D341Med (cell line): ENCODE measurements around the gene HESX1.

Experiments used
- DNase-seq: peaks from one replicate; pipeline ENCODE4 v3.0.0; 2012; ENCODE audit warnings: low spot score

The HESX1 gene

DNA sequence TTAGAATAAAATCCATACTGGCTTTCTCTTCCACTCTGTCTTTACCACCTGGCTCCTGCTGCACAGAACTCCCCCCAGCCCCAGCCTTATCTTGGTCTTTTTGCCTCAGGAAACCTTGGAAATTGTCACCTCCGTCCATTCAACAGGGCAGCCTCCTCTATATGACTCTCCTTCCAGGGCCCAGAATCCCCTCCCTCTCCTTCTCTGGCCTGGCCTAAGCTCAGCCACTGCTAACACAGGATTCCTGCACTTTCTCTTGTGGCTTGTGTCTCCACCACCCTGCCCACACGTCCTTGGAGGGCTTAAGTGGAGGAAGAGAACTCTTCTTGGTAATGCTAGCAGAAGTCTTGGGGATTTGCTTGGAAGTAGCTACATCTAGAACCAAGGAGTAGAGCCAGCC, 33.1 kb downstream of the HESX1 start:
- DNase-seq, result no peak

DNA sequence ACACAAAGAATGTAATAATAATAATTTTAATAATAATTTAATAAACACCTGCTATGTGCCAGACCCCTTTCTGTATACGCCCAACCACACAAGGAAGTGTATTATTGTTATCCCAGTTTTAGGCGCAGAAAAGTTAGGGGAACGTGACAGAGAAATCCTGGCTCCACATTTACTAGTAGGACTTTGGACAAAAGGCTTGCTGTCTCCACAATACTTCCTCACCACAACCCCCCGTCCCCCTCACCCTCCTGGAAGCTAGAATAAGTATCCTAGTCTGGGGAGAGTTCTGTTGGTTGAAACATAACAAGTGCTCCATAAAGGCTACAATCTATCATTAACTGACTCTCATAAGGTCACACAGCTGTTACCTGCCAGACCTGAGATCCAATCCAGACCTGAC, 34.1 kb downstream of the HESX1 start:
- DNase-seq, result no peak

DNA sequence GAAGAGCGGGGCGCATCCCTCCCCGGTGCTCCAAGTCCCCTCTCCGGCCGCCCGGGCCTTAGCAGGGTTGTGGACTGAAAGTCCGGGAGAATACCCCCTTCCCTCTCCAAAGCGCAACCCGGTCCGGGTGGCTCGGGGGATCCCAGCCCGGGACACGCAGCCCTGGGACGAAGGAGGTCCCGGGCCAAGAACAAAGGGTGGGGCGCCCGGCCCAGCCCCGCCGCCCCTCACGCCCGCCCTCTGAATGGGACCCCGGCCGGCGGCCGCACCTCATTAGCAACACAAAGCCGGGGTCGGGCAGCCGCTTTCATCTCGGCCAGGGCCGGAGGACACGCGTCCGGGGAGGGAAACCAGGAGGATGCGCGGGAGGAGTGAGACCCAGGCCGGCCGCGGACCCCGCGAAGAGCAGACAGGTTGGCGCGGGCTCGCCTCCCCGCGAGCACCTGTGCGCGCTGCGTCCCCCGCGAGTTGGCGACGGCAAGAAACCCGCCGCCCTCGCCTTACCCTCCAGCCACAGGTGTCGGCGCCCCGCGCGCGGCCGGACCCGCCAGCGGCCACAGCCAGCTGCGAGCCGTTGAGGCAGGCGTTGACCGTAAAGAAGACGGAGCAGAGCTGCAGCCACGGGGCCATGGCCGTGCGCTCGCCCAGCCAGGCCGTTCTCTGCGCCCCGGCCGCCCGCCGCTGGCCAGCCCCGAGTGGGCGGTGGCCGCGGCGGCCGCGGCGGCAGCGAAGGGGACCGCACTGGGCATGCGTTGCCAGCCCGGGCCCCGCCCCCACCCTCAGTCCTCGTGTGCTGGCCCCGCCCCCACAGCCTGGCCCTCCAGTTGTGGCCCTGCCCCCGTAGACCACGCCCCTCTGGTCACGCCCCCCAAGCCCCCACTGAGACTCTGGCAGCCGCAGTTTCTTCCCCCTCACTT, 34.9 kb downstream of the HESX1 start, which contains the start of gene IL17RD:
TSS of gene IL17RD (minus strand) at position 697 of the 917 bp plus-strand sequence. CDS start at position 630, 67 bp downstream.
- DNase-seq, result peak; percentile 94

DNA sequence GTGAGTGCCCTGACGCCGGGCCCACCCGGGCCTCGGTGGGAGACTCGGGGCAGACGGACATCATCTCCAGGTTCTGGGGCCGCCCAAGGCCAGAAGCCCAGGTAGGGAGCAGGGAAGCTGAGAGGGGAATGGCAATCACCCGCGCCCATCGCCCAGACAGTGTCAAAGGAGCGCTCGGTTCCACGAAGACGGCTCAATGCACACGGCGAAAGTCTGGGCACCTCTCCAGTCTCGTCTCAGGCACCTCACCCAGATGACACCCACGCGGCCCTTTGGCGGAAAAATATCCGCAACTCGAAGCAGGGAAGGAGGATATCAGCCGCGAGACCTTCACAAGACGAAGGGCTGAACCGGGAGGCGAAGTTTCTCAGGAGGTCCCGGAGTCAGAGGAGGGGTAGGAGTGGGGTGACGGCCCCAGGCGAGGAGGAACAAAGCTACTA, 35.5 kb downstream of the HESX1 start:
- no peak for DNase-seq

DNA sequence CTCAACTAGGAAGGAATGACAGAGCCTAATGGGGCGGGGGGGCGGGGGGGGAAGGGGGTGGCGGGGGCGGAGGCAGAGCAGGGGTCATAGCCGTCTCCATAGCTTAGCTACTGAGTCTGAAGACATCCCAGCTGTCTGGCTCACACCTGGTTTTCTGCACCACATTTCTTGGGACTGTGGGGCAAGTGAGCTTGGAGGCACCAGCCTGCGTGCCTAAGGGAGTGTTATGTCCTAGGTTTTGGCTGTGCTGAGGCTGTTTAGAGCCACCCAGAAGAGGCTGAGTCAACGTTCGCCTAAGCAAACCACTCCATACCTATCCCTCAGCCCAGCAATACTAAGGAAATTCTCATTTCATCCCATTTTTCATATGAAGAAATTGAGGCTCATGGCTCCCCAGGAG, 36.0 kb downstream of the HESX1 start:
- no peak for DNase-seq

DNA sequence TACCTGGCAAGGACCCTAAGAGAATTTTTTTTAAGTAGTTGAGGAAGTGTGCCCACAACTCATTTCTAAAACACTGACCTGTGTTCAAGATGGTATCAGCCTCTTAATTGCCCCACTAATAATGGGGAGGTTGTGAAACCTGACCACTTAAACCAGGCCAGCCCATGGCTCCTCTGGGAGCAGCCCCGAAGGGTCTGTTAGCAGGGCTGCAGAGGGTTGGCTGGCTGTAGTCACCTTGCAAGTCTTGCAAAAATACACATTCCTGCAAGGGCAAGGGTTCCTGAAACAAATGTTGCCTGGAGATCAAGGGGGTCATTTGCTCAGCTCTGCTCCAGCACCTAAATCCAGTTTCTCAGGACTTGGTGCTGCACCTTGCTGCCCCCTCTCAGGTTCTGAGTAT, 37.9 kb downstream of the HESX1 start:
- DNase-seq, result no peak

DNA sequence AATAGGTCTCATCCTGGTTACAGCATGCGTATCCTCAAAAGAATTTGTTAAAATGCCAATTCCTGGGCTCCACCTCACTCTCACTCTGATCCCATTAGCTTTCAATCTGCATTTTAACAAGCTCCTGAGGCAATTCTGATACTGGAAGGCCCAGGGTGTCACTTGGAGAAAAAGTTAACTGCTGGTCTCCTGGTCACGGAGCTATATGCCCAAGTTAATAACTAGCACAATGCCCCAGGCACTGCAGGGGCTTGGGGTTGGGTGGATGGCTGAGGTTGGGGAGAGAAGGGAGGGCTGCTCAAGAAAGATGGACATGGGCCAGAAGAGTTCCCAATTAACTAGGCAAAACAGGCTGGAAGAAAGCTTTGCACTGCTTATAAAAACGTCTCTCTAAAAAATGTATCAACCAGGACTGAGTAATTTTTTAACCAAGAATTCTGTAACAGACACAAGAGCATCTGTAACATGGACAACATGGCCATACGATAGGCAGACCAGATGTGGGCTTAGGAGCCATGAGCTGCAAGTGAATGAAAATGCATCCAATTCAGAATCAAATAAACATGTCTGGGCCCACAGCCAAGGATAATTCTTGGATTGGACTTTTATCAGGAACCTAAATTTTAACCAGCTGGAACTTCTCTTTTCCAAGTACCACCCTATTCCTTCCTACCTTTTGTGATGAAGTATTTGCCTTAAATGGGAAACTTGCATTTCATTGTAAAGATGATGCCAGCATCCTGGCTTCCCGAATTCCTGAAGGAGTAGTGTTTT, 38.8 kb downstream of the HESX1 start:
- DNase-seq, result no peak

DNA sequence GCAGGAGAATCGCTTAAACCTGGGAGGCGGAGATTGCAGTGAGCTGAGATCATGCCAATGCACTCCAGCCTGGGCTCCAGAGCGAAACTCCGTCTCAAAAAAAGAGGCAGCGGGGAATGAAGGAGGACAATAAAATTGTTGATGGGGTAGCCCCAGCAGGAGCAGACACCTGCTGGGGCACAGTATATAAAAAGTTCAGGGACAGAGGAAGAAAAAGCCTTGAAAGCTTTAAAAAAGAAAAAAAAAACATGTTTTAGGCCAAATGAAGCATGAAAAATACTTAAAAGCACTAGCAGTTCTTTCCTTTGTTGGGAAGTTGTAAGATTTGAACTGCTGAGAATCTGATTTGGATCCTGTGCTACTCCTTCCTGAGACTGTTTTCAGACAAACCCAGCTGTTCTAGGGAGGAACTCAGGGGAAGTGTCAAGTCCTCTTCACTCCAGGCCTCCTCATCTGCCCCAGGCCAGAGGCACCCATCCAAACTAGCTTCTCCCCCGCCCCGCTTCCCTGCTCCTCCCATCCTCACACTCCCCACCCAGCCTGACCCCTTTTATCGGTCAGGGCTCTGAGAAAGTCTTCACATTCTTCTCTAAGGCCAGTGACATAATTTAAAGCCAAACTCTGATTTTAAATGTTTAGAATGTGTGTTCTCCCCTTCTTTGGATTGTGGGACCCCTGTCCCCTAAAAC, 39.6 kb downstream of the HESX1 start:
- DNase-seq, result no peak

DNA sequence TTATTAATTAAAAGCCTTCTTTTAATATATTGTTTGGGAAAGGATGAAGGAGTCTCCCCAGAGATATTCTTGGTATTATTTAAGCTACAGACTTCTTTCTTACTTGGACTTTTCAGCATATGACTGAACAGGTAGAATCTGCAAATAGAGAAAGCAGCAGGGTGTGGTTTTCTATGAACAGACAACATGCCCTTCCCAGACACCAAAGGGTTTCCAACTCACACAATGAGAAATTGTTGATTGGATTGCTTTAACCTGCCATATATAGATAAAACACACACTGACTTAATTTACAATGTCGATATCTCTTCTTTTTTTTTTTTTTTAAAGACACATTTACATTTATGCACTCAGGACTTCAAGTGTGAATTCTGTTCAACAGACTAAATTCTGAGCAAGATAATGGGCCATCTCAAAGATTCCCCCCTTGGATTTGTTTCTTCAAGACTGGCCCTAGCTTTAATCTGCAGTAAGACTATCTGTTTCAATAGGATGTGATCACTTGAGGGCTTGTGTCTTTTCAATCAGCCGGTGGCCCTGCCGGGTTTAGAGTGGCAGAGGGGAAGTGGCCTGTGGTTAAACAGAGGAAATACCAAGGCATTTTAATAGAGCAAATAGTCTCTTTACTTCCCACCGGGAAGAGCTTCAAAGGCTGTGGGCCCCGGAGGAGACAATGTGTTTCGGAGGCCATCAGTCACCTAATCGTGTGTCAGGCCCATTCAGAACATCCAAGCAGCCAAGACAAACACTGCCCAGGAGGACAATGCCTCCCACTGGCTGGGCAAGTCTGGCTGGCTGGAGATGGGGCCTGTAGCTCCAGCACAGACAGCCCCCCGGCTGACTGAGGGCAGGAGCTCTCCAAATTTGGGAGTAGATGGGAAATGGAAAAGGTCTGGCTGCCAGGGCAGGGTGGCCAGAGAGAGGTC, 40.7 kb downstream of the HESX1 start:
- DNase-seq, result no peak

DNA sequence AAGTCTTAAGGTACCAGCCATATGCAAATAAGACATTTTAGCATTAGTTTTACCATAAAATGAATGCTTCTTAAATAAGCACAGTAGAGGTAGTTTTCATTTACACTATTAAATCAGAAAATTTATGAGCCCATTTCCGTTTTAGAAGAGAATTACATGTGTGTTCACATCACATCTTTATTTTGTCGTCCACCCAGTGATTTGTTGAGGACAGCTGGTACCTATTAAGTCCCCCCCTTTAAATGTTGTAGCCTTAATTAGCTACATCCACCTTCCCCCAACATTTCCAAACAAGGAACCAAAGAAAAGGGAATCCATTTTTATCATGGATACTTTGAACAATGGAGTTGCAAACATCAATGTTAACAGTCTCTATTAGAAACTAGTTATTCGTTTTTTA, 41.5 kb downstream of the HESX1 start:
- no peak for DNase-seq

DNA sequence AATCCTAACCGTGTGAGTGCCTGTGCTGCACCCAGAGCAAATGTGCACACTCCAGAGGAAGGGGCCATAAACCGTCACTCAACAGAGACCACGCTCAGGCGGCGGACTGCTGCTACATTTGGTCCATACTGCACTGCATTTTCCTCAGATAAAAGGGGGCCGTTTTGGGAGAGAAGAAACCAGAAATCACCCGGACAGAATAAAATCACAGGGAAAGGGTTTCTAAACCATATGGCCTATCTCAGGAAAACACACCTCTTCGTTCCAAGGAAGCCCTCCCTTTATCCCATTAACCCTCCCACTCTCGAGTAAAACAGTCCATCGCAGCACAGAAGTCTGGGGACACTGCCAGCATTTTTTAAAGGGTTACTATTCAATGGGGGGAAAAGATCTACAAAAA, 42.2 kb downstream of the HESX1 start:
- DNase-seq, result no peak

DNA sequence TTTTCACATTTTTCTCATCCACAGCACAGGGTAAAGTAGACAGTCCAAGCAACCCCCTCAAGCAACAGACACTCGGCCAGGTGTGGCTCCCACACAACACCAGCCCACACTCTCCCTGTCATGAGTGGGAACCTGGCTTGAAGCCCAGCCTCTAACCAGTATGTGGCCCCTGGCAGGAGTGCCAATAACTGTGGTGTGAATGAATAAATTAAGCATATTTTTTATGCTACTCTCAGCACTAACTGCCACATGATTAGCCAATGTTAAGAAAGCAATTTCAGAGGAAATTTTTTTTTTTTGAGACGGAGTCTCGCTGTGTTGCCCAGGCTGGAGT, 44.5 kb downstream of the HESX1 start:
- DNase-seq, result no peak

DNA sequence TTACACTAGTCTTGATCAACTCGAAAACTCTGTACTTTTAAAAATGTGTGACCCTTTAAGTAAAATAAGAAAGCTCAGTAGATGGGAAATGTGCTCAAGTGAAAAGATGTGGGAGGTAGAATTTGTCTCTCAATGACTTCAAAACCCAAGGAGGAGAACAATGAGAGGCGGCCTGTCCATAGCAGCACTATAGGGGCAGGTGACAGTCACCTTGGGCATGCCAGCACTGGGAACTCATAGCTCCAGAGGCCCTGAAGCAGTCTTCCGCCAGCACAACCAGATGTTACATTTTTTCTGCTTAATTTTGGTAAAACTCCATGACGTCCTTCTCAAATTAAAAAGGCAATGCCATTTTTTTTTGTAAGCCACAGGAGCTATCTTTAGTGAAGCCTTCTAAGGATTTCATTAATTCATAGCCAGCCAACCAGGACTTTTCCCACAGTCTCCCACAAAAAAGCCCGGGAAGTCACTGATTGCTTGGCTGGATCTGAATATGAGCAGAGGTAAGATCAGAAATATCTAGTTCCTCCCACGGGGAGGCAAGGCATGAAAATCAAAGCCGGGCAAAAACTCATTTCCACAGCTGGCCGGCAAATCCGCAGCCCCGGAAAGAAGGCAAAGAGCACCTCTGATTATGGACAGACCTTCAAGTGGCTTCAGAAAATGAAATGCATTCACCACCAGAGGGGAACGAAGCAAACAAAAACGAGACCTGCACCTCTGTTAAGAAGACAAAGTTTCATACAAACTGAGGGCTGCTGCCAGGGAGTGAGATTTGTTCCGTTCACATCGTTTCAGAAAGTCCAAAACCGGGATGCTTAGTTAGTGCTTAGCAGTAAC, 45.1 kb downstream of the HESX1 start:
- no peak for DNase-seq

DNA sequence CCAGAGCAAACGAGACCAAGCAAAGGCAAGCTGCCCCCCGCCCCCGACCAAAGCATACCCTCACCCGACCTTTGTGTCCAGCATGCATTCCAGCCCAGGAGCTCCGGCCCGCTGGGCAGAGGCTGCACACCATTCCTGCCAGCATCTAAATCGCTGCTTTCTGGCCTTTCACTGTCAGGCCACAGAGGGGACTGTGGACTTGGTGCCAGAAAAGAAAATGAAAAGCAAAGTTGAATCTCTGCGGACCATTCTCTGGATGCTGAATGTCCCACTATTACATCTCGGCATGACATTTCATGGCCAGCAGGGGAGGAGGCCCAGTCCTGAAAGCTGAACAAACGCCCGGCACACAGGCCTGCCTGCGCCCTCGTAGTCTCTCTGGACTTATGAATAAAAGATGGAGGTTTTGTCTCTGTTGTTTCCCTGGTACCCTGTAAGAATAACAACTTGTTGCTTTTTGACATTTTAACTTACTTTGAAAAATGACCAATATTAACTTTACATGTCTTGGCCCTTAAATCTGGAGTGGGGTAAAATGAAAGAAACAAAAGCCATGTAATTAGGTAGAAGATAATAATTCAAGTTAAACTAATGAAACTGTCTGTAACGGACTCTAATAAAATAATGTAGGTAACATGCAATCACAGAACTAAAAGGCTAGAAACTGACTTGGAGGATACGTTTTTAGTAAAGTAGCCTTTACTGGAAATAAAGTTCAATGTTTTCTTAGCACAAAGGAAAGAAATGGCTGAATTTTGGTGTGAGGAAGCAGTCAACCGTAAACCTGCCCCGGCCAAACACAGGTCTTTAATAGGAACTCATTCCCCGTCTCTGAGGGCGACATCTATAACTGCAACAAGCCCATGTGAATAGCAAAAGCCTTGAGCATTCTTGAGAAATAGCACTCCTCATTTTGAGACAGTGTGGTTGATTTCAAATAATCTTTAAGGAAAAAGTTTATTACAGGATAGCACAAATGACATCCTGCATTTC, 47.3 kb downstream of the HESX1 start:
- DNase-seq, result no peak

DNA sequence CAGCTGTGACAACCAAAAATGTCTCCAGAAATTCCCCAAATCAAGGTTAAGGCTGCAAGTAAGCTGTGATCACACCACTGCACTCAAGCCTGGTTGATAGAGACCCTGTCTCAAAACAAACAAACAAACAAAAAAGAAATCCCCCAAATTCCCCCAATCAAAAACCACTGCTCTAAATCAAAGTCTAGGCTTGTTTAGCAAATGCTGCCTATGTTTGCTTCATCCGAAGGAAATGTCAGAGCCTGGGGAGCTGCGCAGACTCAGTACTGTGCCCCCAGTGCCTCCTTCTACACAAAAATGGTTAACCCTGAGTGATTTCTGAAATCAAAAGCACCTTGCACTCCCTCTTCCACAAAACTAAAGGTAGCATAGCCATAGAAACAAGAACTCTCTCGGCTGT, 48.0 kb downstream of the HESX1 start:
- DNase-seq, result no peak

DNA sequence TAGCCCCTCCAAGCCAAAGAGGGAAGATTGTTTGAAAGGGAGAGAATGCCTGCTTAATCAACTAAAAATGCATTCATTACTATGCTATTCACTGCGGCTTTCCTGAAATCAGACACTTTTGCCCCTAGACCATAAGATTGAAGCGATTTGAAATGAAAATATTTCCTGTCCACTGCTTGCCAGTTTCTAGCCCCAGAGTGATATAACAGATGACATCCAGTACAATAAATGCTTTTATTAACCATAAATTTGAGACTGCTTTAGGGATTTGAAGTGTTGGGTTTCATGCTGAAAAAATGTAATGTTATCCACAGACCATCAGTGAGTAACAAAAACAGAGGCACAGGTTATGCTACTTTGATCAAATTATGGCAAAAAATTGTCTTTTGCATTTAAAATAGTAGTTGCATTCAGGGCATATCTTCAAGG, 48.7 kb downstream of the HESX1 start:
- DNase-seq, result no peak

DNA sequence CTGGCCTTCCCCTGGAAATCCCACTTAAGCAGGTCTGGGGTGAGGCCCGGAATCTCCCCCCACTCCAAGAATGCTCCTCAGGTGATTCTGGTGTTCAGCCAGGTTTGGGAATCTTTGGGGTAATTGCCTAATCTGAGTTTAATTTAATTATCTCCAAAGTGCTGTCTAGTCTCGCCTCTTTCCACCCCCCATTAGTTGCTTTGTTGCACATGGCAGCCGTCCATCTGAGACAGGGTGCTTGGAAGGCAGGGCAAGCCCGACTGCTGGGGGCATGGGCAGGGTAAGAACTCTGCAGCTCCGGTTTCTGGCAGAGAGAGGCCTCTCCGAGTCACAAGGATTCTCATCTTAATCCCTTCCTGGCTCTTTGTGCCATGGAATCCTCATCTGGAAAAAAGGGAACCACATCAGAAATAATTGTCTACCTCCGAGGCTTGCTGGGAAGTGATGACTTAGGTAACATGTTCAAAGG, 49.6 kb downstream of the HESX1 start:
- no peak for DNase-seq
